ENCODE results near the gene CCNY.
"Not testable (repeated sequence)": the region's sequence is repeated elsewhere in the genome, so short reads cannot be mapped to it uniquely, and the experiment has no call there.

The CCNY gene

GRCh38 chr10:35349389-35349915 lies 13.1 kb downstream of the CCNY start:
- in situ Hi-C loops (cut with HindIII; ENCODE audit: low pct_ligation_motif_present, low pct_unique_long_range_greater_than_20kb, low sequenced_read_pairs): no loop called here

GRCh38 chr10:35351021-35351420 lies 14.7 kb downstream of the CCNY start:
- in situ Hi-C loops (cut with HindIII; ENCODE audit: low pct_ligation_motif_present, low pct_unique_long_range_greater_than_20kb, low sequenced_read_pairs): no loop called here
- no peak for DNase-seq

More at GRCh38 chr10:35349389-35349915, 13.1 kb downstream of the CCNY start:
- DNase-seq: no peak

- no peak for DNase-seq
Observed at GRCh38 chr10:35352097-35352496, 15.8 kb downstream of the CCNY start.

GRCh38 chr10:35352512-35352911 lies 16.2 kb downstream of the CCNY start:
- no peak for DNase-seq
- in situ Hi-C loops (cut with HindIII; ENCODE audit: low pct_ligation_motif_present, low pct_unique_long_range_greater_than_20kb, low sequenced_read_pairs): no loop called here

More at GRCh38 chr10:35352097-35352496, 15.8 kb downstream of the CCNY start:
- in situ Hi-C loops (cut with HindIII; ENCODE audit: low pct_ligation_motif_present, low pct_unique_long_range_greater_than_20kb, low sequenced_read_pairs): no loop called here

- no peak for DNase-seq
- in situ Hi-C loops (cut with HindIII; ENCODE audit: low pct_ligation_motif_present, low pct_unique_long_range_greater_than_20kb, low sequenced_read_pairs): no loop called here
Observed at GRCh38 chr10:35353395-35353794, 17.1 kb downstream of the CCNY start.

- in situ Hi-C loops (cut with HindIII; ENCODE audit: low pct_ligation_motif_present, low pct_unique_long_range_greater_than_20kb, low sequenced_read_pairs): no loop called here
Observed at GRCh38 chr10:35353805-35354204, 17.5 kb downstream of the CCNY start.

GRCh38 chr10:35354257-35354656 lies 17.9 kb downstream of the CCNY start:
- DNase-seq; in situ Hi-C loops (cut with HindIII; ENCODE audit: low pct_ligation_motif_present, low pct_unique_long_range_greater_than_20kb, low sequenced_read_pairs): not testable (repeated sequence)

More at GRCh38 chr10:35353805-35354204, 17.5 kb downstream of the CCNY start:
- DNase-seq: no peak

GRCh38 chr10:35355971-35356724 lies 19.8 kb downstream of the CCNY start:
- in situ Hi-C loops (cut with HindIII; ENCODE audit: low pct_ligation_motif_present, low pct_unique_long_range_greater_than_20kb, low sequenced_read_pairs): no loop called here
- no peak for DNase-seq

- no peak for DNase-seq
- in situ Hi-C loops (cut with HindIII; ENCODE audit: low pct_ligation_motif_present, low pct_unique_long_range_greater_than_20kb, low sequenced_read_pairs): no loop called here
Observed at GRCh38 chr10:35356725-35357092, 20.4 kb downstream of the CCNY start.

GRCh38 chr10:35359056-35359455 lies 22.7 kb downstream of the CCNY start:
- DNase-seq: no peak
- in situ Hi-C loops (cut with HindIII; ENCODE audit: low pct_ligation_motif_present, low pct_unique_long_range_greater_than_20kb, low sequenced_read_pairs): no loop called here

GRCh38 chr10:35359873-35360272 lies 23.6 kb downstream of the CCNY start:
- in situ Hi-C loops (cut with HindIII; ENCODE audit: low pct_ligation_motif_present, low pct_unique_long_range_greater_than_20kb, low sequenced_read_pairs): no loop called here
- DNase-seq: no peak

- in situ Hi-C loops (cut with HindIII; ENCODE audit: low pct_ligation_motif_present, low pct_unique_long_range_greater_than_20kb, low sequenced_read_pairs): no loop called here
Observed at GRCh38 chr10:35362701-35363350, 26.5 kb downstream of the CCNY start.

GRCh38 chr10:35363587-35363986 lies 27.3 kb downstream of the CCNY start:
- DNase-seq: no peak

More at GRCh38 chr10:35362701-35363350, 26.5 kb downstream of the CCNY start:
- DNase-seq: no peak

GRCh38 chr10:35364808-35365207 lies 28.5 kb downstream of the CCNY start:
- in situ Hi-C loops (cut with HindIII; ENCODE audit: low pct_ligation_motif_present, low pct_unique_long_range_greater_than_20kb, low sequenced_read_pairs): no loop called here
- DNase-seq: no peak

More at GRCh38 chr10:35363587-35363986, 27.3 kb downstream of the CCNY start:
- in situ Hi-C loops (cut with HindIII; ENCODE audit: low pct_ligation_motif_present, low pct_unique_long_range_greater_than_20kb, low sequenced_read_pairs): no loop called here

GRCh38 chr10:35365994-35366393 lies 29.7 kb downstream of the CCNY start:
- DNase-seq: no peak
- in situ Hi-C loops (cut with HindIII; ENCODE audit: low pct_ligation_motif_present, low pct_unique_long_range_greater_than_20kb, low sequenced_read_pairs): no loop called here

- in situ Hi-C loops (cut with HindIII; ENCODE audit: low pct_ligation_motif_present, low pct_unique_long_range_greater_than_20kb, low sequenced_read_pairs): no loop called here
- no peak for DNase-seq
Observed at GRCh38 chr10:35367107-35367859, 31.0 kb downstream of the CCNY start.

GRCh38 chr10:35367982-35368381 lies 31.7 kb downstream of the CCNY start:
- in situ Hi-C loops (cut with HindIII; ENCODE audit: low pct_ligation_motif_present, low pct_unique_long_range_greater_than_20kb, low sequenced_read_pairs): no loop called here
- no peak for DNase-seq

- in situ Hi-C loops (cut with HindIII; ENCODE audit: low pct_ligation_motif_present, low pct_unique_long_range_greater_than_20kb, low sequenced_read_pairs): no loop called here
- no peak for DNase-seq
Observed at GRCh38 chr10:35368485-35369048, 32.3 kb downstream of the CCNY start.
